NCI-H2196 treated with DMSO at 0.1 percent for 48 hours (cell line): Measurements from ENCODE around the gene ATG2A.

Source experiments
- DNase-seq: peaks from one replicate; lab custom pipeline; 2025; ENCODE audit not compliant: unreplicated experiment; lab: John Stamatoyannopoulos, UW

Gene ATG2A

DNA sequence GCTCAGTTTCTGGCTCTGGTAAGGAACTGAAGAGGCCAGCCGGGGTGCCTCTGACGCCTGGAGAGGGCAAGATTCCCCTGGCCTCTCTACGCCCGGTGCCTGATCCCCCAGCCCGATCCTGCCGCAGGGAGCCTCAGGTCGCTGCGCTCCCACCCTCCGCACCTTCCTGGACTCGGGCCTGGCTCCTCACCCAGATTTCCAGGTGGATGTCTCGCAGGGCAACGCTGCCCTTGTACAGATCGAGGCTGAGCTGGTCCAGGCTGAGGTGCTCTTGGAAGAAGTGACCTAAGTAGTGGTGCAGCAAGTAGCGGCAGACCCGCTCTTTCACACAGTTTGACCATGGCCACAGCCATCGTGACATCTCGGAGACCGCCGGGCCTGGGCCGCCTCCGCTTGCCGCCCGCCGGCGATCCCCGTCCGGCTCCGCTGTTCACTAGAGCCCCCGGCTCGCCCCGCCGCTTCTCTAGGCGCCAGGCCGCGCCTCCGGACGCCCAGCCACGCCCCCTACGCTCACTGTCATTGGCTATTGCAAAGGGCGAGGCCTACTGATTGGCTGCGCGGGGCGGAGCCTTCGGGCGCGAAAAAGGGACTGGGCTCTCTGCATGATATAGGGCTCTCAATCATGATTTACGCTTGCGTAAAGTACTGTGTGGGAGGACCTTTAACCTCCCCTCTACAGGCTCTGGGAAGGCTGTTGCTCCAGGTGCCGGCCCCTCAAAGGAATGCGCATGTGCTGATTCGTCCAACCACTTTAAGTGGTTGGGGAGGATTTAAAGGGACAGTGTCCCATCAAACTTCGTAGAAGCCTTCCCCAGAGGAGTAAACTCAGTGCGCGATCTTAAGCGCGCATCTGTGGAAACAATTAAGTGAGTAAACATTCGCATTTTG lies at the start of gene ATG2A:
Gene ATG2A (minus strand): TSS at position 435 of the 888 bp plus-strand sequence. CDS start 74 bp downstream, at position 361.
- peak; percentile 98 for DNase-seq

DNA sequence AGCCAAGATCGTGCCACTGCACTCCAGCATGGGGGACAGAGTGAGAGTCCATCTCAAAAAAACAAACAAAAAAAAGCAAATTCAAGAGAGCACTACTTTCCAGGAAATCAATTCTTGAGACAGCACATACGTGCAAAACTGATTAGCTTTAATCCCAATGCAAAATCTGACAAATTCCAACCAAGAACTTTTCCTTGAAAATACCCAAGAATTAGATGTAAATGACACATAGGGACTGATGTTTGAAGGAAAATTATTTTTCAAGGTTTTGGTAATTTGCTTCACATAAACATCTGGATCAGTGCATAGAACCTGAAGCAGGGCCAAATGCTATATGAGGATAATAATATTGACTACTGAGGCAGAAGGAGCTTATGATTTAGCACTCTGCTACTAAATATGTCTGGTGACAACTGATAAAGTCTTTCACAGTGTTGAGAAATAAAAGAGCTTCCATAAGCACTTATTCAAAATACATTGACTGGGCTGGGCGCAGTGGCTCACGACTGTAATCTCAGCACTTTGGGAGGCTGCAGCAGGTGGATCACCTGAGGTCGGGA lies 46.1 kb upstream of the ATG2A start:
- no peak for DNase-seq

DNA sequence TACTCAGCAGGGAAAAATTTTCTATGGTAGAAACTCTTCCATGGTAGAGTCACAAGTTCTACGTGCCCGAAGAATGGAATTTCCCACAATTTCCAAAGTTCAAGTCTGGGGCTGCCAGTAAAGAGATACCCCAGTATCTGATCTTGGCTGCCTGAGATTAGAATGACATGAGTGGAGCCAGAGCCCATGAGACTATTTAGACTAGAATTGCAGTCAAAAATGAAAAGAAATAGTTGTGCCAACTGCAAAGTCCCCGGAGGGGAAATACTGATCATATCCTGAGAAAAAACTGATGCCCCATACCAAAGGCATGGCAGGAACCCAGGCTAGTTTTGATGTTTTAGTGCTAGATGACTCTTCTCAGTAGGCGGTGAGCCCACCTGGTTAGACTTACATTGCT lies 43.7 kb upstream of the ATG2A start:
- DNase-seq, result no peak

DNA sequence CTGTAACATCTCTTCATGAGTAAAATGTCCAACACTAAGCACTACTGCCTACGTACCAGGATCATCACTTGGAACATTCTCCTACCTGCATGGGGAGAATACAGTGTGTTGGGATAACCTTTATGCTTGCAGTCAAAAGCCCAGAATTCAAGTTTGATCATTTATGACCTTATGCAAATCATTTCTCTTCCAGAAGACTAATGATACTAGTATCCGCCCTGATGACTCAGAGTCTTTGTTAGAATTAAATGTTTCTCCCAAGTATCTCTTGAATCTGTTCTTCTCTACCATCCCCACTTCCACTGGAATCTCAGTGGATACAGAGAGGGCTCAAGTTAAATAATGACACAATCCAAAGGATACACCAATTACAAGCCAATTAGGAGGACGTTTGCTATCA lies 42.5 kb upstream of the ATG2A start:
- no peak for DNase-seq

DNA sequence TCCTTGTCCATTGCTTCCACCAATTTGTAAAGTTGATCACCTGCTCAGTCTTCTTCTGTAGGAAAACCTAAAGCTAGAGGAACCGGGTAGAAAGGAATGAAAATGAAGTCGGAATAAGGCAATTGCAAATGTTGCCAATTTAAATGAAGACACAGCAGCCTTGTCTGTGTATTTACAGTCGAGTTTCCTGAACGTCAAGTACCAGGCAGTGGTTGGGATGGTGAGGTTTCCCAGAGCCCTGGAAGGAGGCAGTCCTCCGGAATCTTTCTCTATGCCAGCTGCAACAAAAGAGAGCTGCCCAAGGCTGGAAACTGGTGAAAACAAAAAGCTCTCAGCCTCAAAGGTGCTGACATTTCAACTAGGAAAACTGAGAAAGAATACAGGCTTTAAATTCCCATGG lies 37.2 kb upstream of the ATG2A start:
- DNase-seq, result no peak

DNA sequence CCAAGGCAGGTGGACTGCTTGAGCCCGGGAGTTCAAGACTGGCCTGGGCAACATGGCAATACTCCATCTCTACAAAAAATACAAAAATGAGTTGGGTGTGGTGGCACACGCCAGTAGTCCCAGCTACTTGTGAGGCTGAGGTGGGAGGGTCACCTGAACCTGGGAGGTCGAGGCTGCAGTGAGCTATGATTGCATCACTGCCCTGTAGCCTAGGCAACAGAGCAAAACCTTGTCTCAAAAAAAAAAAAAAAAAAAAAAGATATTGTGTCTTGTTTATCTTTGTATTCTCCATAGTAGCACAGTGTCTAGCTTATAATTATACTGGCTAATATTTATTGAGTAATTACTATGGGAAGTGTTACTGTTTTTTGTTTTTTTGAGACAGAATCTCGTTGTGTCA lies 34.5 kb upstream of the ATG2A start:
- DNase-seq, result no peak

DNA sequence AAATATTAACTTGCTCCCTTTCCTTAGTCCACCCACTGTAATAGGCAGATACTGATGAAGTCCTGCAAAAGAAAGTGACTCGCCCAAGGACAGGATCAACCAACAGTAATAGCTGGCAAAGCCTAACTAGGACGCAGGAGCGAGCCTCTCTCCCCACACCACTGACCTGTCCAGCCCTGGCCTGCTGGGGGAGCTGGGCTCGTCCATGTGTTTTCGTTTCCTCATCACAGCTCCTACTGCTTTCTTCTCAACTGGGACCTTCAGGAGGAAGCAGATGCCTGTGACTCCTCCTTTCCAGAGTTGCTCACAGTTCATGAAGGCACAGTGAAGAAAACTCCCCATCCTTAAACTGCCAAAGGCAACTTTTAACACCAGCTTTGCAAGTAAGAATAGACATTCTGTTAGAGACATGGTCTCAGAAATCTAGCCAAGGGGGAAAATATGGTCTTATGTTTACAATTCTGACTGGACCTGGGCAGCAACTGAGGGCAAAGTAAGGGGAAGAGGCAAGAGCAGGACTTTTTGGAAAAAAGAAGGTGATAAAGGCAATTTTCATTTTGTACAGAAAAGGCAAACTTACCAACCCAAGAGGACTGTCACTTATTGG lies 30.3 kb upstream of the ATG2A start:
- DNase-seq, result no peak

DNA sequence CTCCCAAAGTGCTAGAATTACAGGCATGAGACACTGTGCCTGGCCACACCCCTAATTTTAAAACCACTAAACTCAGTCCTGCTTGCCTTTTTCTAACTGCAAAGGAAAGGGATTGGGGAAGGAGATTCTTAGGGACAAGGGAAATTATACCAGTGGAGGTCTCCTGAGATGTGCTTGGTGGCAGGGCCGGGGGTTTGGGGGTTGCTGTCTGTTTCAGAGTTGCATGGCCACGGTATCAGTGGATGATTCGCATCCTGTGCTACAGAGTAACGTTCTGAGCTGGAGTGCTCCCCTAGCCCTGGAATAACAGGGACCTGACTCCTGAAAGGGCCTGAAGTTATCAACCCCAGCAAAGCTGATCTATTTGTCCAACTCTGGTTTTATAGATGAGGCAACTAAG lies 19.5 kb upstream of the ATG2A start:
- no peak for DNase-seq

DNA sequence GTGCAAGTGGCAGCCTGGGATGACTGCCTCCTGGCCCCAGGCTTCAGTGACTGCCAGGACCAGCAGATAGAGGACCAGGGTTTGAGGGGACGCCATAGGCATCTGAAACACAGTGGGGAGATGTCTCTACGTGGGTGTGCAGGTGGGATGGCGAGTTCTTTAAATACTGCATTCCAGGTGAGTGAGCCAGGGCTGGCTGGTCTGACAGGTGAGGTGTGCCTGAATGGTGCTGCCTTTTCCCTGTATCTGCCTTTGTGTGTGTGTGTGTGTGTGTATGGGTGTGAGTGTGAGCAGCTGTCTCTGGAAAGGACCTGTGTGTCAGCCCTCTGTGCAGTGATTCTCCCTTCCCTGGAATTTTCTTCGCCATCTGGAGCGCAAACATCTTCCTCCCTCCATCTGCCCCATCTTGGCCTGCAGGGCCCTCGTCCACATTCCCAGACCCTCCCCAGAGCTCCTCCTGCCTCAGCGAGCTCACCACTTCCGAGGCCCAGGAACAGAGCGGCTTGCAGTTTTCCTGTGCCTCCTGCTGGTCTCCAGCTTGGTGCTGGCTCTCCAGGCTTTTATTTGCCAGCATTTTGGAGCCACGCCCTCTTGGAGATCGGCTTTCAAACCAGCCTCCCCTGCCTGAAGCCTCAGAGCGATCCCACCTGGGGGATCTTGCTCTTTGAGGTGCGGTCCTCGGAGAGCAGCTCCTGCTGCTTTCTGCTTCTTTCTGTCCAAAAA lies 18.5 kb upstream of the ATG2A start, which contains the start of gene GPHA2:
Gene GPHA2 (minus strand): TSS at position 535 of the 723 bp plus-strand sequence. CDS start 433 bp downstream, at position 102.
- peak; percentile 4 for DNase-seq

DNA sequence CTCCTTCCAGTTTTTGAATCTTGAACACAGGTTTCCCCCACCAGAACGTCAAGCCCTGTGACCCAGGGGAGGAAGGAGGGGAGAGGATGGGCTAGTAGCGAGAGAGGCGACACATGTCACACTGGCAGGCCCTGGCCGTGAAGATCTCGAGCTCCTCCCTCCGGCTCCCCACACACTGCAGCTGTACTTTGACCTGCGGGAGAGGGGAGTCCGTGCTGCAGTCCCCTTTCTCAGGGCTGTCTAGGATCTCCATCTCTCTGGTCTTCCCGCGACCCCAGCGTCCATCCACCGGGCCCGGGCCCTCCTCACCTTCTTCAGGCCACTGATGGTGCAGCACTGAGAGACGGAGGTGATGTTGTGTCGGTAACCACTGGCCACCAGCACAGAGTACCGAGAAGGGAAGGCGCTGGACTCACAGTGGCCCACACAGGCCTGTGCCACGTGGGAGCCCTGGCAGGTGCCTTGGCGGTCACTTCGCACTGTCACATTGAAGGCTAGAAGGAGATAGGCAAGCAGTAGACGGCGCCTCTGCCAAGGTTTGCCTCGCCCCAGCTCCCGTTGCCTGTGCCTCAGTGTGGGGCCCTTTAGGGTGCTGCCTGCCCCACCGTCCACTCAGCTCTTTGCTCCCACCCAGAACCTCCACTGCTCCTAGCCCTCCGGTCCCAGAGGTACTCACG lies 17.8 kb upstream of the ATG2A start:
- no peak for DNase-seq

DNA sequence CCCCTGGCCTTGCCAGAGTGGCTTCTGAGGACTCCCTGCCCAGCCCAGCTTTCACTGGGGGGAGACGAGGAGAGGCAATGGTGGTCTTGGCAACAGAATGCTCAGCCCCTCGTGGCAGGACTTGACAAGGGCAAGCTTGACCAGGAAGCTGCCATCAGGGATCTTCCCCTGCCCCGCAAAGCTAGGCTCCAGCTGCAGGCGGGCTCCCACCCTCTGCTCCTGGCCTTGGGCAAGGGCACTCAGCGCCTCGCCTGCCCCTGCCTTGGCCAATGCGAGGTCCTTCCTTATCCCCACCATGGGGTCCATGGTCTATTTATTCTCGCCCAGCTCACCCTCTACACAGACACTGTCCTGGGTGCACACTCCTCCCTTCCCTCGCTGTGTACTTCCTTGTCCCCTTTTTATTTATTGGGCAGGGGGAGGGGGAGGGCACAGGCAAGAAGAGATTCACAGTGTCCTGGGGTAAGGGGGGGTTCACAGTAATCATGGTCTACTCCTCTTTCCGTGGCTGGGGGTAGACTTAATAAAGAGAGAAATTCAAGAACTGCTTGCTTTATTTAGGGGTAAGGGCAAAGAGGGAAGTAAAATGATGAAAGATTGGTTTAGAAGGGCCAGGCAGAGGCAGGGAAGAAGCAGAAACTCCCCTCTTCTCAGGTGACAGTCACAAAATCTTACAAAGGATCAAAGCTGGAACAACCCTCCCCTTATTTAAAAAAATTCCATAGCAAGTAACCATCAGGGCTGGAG lies 17.1 kb upstream of the ATG2A start:
- DNase-seq, result no peak

DNA sequence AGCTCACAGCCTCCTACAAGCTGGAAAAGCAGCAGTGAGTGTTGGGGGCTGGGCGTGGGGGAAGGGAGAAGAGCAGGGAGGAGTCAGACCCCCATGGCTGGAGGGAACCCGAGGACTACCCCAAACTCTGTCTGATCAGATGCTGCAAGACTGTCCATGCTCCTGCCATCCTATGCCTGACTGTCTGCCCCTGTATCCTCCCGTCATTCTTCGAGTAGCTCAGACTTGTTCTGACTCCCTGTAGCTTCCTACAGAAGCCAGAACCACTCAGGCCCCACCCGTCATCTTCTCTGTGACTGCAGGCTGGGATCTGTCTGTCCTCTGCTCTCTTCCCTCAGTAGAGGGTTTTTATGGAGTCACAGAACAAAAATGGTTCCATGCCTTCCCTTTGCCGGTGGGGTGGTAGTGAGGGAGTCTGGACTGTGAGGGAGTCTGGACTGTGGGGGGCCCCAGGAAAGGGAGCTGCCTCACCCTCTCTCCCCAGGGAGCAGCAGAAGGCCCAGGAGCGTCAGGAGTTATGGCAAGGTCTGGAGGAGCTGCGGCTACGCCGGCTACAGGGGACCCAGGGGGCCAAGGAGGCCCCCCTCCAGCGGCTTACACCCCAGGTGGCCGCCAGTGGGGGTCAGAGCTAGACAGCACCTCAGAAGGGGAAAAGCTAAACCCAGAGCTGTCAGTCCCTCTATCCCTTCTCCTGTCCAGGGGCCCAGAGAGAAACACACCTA lies 16.4 kb upstream of the ATG2A start:
- DNase-seq, result no peak

DNA sequence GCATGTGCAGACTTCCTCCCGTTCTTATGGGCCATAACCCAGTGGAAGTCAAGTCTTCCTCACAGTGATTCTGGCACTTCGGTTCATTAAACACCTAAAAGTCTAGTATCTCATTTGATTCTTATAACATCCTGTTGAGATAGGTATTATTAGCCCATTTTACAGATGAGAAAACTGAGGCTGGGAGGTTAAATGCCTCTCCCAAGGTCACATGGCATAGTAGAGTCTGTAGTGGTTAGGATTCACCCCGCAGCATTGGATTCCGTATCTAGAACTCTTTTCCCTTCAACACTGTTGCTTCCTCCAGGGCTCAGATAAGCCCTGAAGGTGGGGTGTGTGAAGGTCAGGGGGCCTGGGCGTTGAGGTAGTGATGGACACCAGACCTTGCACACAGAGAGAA lies 15.3 kb upstream of the ATG2A start:
- no peak for DNase-seq

DNA sequence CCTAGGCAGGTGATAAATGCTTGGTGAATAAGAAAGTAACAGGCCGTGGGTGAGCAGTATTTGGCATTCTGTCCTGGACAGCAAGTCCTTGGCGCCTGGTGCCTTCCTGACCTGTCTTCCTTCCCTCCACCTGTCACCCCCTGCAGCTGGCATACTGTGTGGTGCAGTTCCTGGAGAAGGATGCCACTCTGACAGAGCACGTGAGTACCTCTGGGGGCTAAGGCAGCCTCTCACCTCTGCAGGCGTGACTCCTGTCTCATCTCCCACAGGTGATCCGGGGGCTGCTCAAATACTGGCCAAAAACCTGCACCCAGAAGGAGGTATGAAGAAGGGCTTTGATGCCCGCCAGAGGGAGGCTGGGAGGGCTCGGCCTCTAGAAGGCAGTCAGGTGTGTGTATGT lies 14.3 kb upstream of the ATG2A start:
- DNase-seq, result no peak

DNA sequence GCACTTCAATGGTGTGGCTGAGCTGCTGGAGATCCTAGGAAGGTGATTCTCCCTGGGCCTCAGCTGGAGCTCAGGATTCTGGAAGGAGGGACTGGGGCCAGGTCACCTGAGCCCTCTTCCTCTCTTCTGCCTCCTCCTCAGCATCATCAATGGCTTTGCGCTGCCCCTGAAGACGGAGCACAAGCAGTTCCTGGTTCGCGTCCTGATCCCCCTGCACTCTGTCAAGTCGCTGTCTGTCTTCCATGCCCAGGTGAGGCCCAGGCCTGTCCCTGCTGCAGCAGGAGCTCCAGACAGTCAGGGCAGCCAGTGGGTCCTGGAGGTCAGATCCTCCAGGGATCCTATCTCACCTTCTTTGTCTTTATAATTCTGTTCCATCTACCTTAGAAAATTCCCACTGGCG lies 13.3 kb upstream of the ATG2A start:
- no peak for DNase-seq

DNA sequence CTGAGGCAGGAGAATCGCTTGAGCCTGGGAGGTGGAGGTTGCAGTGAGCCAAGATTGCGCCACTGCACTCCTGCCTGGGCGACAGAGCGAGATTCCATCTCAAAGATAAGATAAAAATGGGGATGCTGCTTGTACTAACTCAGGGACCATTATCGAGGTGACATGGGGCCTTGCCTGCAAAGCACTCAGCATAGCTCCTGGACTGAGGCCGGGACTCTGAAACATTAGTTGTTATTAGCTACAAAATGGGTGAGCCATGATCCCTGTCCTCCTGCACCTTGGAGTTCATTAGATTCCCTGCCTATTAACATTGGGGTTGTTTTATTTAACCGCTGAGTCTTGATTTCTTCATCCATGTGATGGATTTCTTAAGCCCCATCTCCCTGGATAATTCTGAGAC lies 12.6 kb upstream of the ATG2A start:
- no peak for DNase-seq

DNA sequence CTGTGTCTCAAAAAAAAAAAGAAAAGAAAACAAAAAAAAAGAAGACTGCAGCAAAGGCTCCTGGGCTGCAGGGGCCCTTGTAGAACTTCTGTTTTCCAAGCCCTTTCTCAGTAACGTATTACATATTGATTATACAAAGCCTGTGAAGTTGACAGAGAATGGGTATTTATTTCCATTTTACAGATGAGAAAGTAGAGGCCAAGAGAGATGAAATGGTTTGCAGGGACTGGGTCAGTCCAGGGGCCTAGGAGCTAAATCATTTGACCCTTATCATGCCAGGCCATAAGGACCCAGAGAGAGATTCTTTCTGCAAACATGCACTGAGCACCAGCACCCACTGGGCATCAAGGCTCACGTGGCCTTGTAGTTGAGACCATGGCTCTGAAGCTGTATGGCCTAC lies 11.9 kb upstream of the ATG2A start:
- no peak for DNase-seq

DNA sequence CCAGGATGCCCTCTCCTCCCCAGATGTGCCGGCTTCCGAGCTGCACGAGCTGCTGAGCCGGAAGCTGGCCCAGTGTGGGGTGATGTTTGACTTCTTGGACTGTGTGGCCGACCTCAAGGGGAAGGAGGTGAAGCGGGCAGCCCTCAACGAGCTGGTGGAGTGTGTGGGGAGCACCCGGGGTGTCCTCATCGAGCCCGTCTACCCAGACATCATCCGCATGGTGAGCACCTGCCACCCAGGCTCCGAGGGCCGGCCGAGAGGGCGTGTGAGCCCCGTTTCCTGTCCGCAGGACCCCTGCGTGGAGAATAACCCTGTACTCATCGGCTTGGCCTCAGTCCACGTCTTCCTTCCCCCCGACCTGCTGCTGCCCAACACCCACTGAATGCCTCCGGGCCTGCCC lies 9.7 kb upstream of the ATG2A start:
- no peak for DNase-seq

DNA sequence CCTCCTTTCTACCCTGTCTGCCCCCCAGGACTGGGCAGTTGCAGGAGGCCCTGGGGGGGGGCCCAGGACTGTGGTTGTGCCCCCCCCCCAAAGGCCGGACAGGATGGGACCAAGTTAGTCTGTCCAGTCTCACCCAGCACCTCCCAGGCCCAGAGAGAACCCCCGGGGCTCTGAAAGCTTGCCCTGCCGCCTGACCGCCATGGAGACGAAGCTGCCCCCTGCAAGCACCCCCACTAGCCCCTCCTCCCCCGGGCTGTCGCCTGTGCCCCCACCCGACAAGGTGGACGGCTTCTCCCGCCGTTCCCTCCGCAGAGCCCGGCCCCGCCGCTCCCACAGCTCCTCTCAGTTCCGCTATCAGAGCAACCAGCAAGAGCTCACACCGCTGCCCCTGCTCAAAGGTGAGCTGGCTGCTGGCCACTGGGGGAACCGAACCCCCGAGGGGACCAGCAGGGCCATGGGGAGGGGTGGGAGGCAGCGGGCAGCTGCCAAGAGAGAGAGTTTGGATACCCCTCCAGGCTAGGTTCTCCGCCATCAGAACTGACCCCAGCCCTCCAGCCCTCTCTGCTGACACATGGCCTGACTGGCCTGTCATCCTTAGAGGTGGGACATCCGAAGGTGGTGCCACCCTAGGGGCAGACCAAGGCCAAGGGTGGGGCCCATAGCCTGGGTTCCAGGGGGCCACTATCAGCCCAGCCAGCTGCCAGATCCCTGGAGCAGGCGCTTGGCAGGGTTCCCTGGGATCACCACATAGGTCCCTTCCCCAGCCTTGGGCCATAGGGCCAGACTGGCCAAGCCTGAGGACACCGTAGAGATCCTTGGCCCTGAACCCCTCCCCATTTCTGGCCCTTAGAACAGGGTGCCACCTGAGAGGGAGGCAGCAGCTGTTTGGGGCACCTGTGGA lies 8.8 kb upstream of the ATG2A start:
- no peak for DNase-seq
